Activated naive CD4-positive, alpha-beta T cell treated with anti-CD3 and anti-CD28 coated beads, Interleukin-2, amount 10 ng/mL, durations not matched to agents 7 days and 5 days (primary cell): ENCODE results near the gene SFTPD.
"Not testable (repeated sequence)": the region's sequence is repeated elsewhere in the genome, so short reads cannot be mapped to it uniquely, and the experiment has no call there.

ENCODE experiments used
- CTCF ChIA-PET: fragments of 350-600 bp; sonication (Branson Sonifier 250); formaldehyde crosslinking; loops from one replicate; lab custom pipeline; 2021; ENCODE audit warnings: antibody characterized with exemption; lab: Charles Lee
- DNase-seq: peaks from one replicate; pipeline ENCODE4 v3.0.0-alpha.2; 2020
- H3K27ac Mint-ChIP-seq: one replicate; pipeline ENCODE4 v1.8.0; 2021; ENCODE audit warnings: mild to moderate bottlenecking, moderate library complexity, mixed read lengths
- H3K27me3 Mint-ChIP-seq: one replicate; pipeline ENCODE4 v1.8.0; 2021; ENCODE audit warnings: mild to moderate bottlenecking, mixed read lengths
- H3K36me3 Mint-ChIP-seq: one replicate; pipeline ENCODE4 v1.8.0; 2021; ENCODE audit warnings: mixed read lengths
- H3K4me1 Mint-ChIP-seq: one replicate; pipeline ENCODE4 v1.8.0; 2021; ENCODE audit warnings: mixed read lengths
- H3K4me3 Mint-ChIP-seq: one replicate; pipeline ENCODE4 v1.8.0; 2021; ENCODE audit warnings: mild to moderate bottlenecking, moderate library complexity, mixed read lengths
- H3K9me3 Mint-ChIP-seq: one replicate; pipeline ENCODE4 v1.8.0; 2021; ENCODE audit warnings: mixed read lengths

The SFTPD gene

GRCh38 chr10:79925614-79926013 lies 23.3 kb downstream of the SFTPD start:
- CTCF ChIA-PET = interaction anchor here (1.0 kb wide), 1 partner anchor 389 kb away, joined by 3 read pairs; no protein-coding TSS in a partner anchor
- peaks cover 3% of the 10 kb centered on the region for H3K9me3 Mint-ChIP-seq
- no peaks in the 10 kb centered on the region for H3K36me3 Mint-ChIP-seq
- H3K4me3 Mint-ChIP-seq = no peak overlapping the region
- no peak overlapping the region for H3K27ac Mint-ChIP-seq
- peaks cover 19% of the 10 kb centered on the region for H3K27me3 Mint-ChIP-seq
- no peak for DNase-seq
- H3K4me1 Mint-ChIP-seq = peaks cover 13% of the 10 kb centered on the region

GRCh38 chr10:79923669-79924068 lies 25.2 kb downstream of the SFTPD start:
- Mint-ChIP-seq H3K4me3 (no peak overlapping the region), H3K36me3 (no peaks in the 10 kb centered on the region), H3K4me1 (peaks cover 28% of the 10 kb centered on the region), H3K9me3 (peaks cover 3% of the 10 kb centered on the region), H3K27me3 (peaks cover 5% of the 10 kb centered on the region), H3K27ac (no peak overlapping the region)
- DNase-seq = no peak
- CTCF ChIA-PET = no interaction called here

- no peak for DNase-seq
- CTCF ChIA-PET = no interaction called here
- Mint-ChIP-seq H3K27me3 (peaks cover 5% of the 10 kb centered on the region), H3K36me3 (no peaks in the 10 kb centered on the region), H3K4me3 (no peak overlapping the region), H3K9me3 (peaks cover 3% of the 10 kb centered on the region), H3K4me1 (peaks cover 33% of the 10 kb centered on the region), H3K27ac (no peak overlapping the region)
Observed at GRCh38 chr10:79923145-79923544, 25.8 kb downstream of the SFTPD start.

GRCh38 chr10:79922011-79922412 lies 26.9 kb downstream of the SFTPD start:
- H3K36me3 Mint-ChIP-seq, DNase-seq, H3K4me3 Mint-ChIP-seq, H3K27me3 Mint-ChIP-seq, CTCF ChIA-PET, H3K9me3 Mint-ChIP-seq, H3K27ac Mint-ChIP-seq: not testable (repeated sequence)
- H3K4me1 Mint-ChIP-seq = peaks cover 33% of the 10 kb centered on the region

GRCh38 chr10:79915838-79916237 lies 33.1 kb downstream of the SFTPD start:
- H3K27me3 Mint-ChIP-seq, H3K9me3 Mint-ChIP-seq, H3K27ac Mint-ChIP-seq, H3K36me3 Mint-ChIP-seq, DNase-seq, H3K4me3 Mint-ChIP-seq, CTCF ChIA-PET: not testable (repeated sequence)
- peaks cover 20% of the 10 kb centered on the region for H3K4me1 Mint-ChIP-seq

- H3K27me3 Mint-ChIP-seq, H3K36me3 Mint-ChIP-seq, H3K4me3 Mint-ChIP-seq, H3K9me3 Mint-ChIP-seq, H3K27ac Mint-ChIP-seq, DNase-seq, CTCF ChIA-PET: not testable (repeated sequence)
- peaks cover 12% of the 10 kb centered on the region for H3K4me1 Mint-ChIP-seq
Observed at GRCh38 chr10:79914512-79914911, 34.4 kb downstream of the SFTPD start.

GRCh38 chr10:79910836-79911235 lies 38.1 kb downstream of the SFTPD start:
- Mint-ChIP-seq H3K4me1 (no peaks in the 10 kb centered on the region), H3K27ac (no peak overlapping the region), H3K27me3 (peaks cover 28% of the 10 kb centered on the region), H3K4me3 (no peak overlapping the region), H3K9me3 (no peaks in the 10 kb centered on the region), H3K36me3 (no peaks in the 10 kb centered on the region)
- DNase-seq = no peak
- CTCF ChIA-PET = interaction anchor here (0.6 kb wide), 1 partner anchor 908 kb away, joined by 3 read pairs; no protein-coding TSS in a partner anchor

GRCh38 chr10:79910344-79910743 lies 38.6 kb downstream of the SFTPD start:
- peaks cover 33% of the 10 kb centered on the region for H3K27me3 Mint-ChIP-seq
- H3K4me3 Mint-ChIP-seq = no peak overlapping the region
- no peaks in the 10 kb centered on the region for H3K9me3 Mint-ChIP-seq
- H3K4me1 Mint-ChIP-seq = peaks cover 4% of the 10 kb centered on the region
- H3K27ac Mint-ChIP-seq = no peak overlapping the region
- H3K36me3 Mint-ChIP-seq = no peaks in the 10 kb centered on the region
- CTCF ChIA-PET = no interaction called here
- DNase-seq = no peak

- Mint-ChIP-seq H3K9me3 (no peaks in the 10 kb centered on the region), H3K4me1 (peaks cover 21% of the 10 kb centered on the region), H3K36me3 (no peaks in the 10 kb centered on the region), H3K27me3 (peaks cover 59% of the 10 kb centered on the region), H3K4me3 (peak overlapping the region; percentile 75), H3K27ac (no peak overlapping the region)
- DNase-seq = no peak
- CTCF ChIA-PET = no interaction called here
Observed at GRCh38 chr10:79905322-79906314, 43.3 kb downstream of the SFTPD start.

GRCh38 chr10:79904671-79905321 lies 44.1 kb downstream of the SFTPD start:
- Mint-ChIP-seq H3K4me1 (peaks cover 21% of the 10 kb centered on the region), H3K36me3 (no peaks in the 10 kb centered on the region), H3K9me3 (no peaks in the 10 kb centered on the region), H3K4me3 (peak overlapping the region; percentile 75), H3K27me3 (peaks cover 60% of the 10 kb centered on the region), H3K27ac (peak overlapping the region; percentile 49)
- DNase-seq = peak; percentile 64
- CTCF ChIA-PET = no interaction called here

GRCh38 chr10:79901571-79901970 lies 47.3 kb downstream of the SFTPD start:
- CTCF ChIA-PET, H3K4me3 Mint-ChIP-seq, DNase-seq, H3K27ac Mint-ChIP-seq, H3K9me3 Mint-ChIP-seq, H3K36me3 Mint-ChIP-seq: not testable (repeated sequence)
- H3K4me1 Mint-ChIP-seq = peaks cover 21% of the 10 kb centered on the region
- H3K27me3 Mint-ChIP-seq = peaks cover 48% of the 10 kb centered on the region

- CTCF ChIA-PET = no interaction called here
- Mint-ChIP-seq H3K4me1 (peaks cover 4% of the 10 kb centered on the region), H3K27ac (no peak overlapping the region), H3K4me3 (no peak overlapping the region), H3K27me3 (peaks cover 26% of the 10 kb centered on the region), H3K36me3 (no peaks in the 10 kb centered on the region), H3K9me3 (no peaks in the 10 kb centered on the region)
- DNase-seq = no peak
Observed at GRCh38 chr10:79898597-79899325, 50.1 kb downstream of the SFTPD start.

GRCh38 chr10:79892896-79893295 lies 56.0 kb downstream of the SFTPD start:
- CTCF ChIA-PET, H3K9me3 Mint-ChIP-seq, H3K36me3 Mint-ChIP-seq, H3K4me1 Mint-ChIP-seq, H3K4me3 Mint-ChIP-seq, DNase-seq, H3K27ac Mint-ChIP-seq: not testable (repeated sequence)
- H3K27me3 Mint-ChIP-seq = peaks cover 22% of the 10 kb centered on the region

GRCh38 chr10:79890469-79890868 lies 58.4 kb downstream of the SFTPD start:
- Mint-ChIP-seq H3K4me1 (no peaks in the 10 kb centered on the region), H3K9me3 (no peaks in the 10 kb centered on the region), H3K36me3 (no peaks in the 10 kb centered on the region), H3K4me3 (no peak overlapping the region), H3K27me3 (peaks cover 16% of the 10 kb centered on the region), H3K27ac (no peak overlapping the region)
- DNase-seq = no peak
- CTCF ChIA-PET = no interaction called here
